ENCODE data around the gene ZNF396.

Gene ZNF396

GRCh38 chr18:35334212-35334611 lies 42.9 kb downstream of the ZNF396 start:
- no peak for DNase-seq

DNA sequence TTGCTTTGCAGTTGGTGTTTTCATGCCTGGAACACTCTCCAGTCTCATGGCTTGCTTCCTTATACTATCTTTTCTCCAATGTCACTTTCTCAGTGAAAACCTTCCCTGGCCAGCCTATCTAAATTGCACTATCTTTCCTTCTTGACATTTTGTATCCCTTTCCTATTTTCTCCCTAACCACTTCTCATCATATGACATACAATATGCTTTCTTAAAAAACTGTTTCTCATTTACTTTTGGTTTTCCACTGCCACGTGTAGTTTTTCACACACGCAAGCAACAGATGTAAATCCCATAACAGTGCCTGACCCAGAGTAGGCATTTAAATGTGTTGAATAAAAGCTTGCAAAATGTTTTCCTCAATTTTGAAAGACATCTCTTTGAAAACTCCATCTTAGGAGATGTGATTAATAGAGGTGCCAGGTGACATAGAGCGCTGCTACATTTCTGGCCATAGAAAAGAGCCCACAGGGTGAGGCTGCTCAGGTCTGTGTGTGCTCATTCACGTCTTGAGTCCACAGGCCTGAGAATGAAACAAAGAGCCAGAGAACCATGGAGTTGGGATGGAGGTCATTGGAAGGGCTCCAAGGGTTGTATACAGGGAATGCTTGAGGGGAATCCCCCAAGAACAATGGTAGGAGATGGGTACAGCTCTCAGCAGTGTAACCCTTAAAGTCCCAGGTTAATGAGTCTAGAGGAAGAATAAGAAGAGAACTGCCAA lies 45.6 kb downstream of the ZNF396 start:
- no peak for DNase-seq

DNA sequence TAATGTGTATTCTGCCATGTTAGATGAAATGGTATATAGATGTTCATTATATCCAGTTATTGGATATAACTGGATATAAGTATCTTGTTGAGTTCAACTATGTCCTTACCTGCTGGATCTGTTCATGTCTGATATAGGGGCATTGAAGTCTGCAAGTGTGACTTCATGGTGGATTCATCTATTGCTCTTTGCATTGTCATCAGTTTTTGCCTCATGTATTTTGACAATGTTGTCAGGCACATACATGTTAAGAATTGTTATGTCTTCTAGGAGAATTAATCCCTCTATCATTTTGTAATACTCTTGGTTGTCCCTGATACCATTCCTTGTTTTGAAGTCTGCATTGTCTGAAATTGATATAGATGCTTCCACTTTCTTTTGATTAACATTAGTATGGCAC lies 48.3 kb downstream of the ZNF396 start:
- no peak for DNase-seq

DNA sequence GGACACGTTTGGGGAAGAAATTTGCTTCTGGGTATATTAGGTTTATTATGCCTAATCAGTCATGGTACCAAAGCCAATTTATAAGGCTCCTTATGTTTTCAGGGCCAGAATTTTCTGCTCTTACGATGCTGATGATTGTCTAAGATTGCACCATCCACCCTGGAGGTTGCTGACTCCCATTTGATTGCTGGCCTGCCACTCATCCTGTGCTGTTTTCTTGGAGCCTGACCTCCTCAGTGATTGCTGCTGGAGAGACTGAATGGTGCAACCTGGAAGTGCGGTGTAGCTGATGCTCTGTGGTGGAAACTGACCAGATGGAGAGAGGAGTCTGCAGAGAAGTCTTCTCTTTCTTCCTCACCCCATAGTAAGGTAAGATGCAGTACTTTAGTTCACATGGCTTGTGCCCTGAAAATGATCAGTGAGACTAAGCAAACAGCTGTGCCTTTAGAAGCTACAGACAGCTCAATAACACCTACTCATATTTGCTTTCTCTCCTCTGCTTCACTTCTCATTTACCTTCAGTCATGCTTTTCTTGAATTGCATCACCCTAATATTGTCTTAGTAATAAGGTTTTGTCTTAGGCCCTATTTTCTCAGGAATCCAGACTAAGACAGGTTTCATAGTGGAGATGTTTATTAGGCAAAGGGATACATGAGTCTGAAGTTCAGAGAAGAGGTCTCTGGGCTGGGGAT lies 50.3 kb downstream of the ZNF396 start:
- no peak for DNase-seq

DNA sequence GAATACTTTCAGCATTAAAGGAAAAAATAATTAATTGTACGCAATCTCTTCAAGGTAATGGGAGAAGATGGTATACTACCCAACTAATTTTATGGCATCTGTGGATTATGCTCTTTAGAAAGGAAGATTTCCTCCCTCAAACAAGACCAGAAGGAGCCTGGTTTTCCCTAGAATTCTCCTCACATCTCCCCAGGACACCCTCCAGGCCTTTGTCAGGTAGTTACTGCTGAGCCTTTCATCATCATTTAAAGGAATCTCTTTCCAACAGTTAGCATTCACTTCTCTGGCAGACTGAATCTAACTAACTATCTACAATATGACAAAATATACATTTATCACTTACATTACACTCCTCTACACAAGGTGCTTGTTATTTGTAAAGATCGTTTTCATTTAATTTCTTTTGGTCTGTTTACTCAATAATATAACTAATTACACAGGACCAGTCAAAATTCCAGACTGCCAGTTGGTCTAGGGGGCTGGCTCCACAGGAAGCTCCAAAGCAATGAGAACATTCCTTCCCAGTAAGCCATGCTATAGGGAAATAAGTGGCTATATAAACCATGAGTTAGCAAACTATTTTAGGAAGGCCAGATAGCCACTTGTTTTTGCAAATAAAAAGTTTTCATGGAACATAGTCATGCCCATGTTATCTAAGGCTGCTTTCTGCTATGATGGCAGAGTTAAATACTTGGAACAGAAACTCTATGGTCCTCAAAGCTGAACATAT lies 52.0 kb downstream of the ZNF396 start:
- DNase-seq = no peak

- no peak for DNase-seq
These were observed 54.4 kb downstream of the ZNF396 start for GRCh38 chr18:35322486-35323458.
